AG20443 (cell line): ENCODE data around the gene OR1K1.
"Not testable (repeated sequence)": the region's sequence is repeated elsewhere in the genome, so short reads cannot be mapped to it uniquely, and the experiment has no call there.

Experiments used
- DNase-seq: peaks from one replicate; pipeline ENCODE4 v3.0.0; 2012; ENCODE audit warnings: low spot score, mixed read lengths

OR1K1 gene, protein sequence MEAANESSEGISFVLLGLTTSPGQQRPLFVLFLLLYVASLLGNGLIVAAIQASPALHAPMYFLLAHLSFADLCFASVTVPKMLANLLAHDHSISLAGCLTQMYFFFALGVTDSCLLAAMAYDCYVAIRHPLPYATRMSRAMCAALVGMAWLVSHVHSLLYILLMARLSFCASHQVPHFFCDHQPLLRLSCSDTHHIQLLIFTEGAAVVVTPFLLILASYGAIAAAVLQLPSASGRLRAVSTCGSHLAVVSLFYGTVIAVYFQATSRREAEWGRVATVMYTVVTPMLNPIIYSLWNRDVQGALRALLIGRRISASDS

GRCh38 chr9:122800066-122801060 lies at the start of gene OR1K1:
OR1K1 (plus strand) TSS chr9:122800123; CDS start chr9:122800123, 0 bp downstream.
- DNase-seq = no peak

DNA sequence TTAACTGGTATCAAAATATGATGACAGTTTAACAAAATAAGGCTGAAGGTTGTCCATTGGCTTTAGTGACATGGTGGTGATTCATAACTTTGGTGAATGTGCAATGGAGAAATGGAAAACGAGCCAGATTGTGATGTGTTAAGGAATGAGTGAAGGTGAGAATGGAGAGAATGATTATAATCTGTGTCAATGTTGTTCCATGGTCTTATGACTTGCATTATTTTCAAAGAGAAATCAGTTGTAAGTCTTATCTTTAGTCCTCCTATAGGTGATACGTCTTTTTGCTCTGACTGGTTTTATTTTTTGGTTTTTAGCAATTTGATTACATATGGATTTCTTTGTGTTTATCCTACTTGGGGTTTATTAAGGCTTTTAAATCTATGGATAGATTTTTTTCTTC lies 45.1 kb upstream of the OR1K1 start:
- DNase-seq = no peak

- DNase-seq = no peak
Measured at GRCh38 chr9:122767817-122768216, 32.1 kb upstream of the OR1K1 start.

- no peak for DNase-seq
Measured at GRCh38 chr9:122777052-122777451, 22.9 kb upstream of the OR1K1 start.

GRCh38 chr9:122777935-122778627 lies 21.8 kb upstream of the OR1K1 start:
- peak; percentile 92 for DNase-seq

GRCh38 chr9:122779181-122779580 lies 20.7 kb upstream of the OR1K1 start:
- DNase-seq = no peak

GRCh38 chr9:122780026-122780425 lies 19.9 kb upstream of the OR1K1 start:
- DNase-seq = no peak

DNA sequence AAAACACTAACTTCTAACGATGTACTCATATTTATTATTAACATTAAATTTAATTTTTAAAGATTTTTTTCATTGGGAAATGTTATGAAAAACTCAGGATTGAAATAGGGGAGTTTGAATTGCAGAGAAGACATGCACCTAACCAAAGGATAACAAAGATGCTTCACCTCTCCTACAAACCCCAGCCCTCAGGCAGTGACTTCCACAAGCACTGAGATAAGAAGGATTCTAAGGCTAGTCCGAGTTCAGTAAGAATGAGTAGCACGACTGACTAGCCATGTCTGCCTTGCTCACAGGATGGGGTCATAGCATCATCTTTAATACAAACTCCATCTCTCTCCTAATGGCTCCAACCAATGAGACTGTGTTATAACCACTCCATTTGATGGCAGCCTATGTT lies 18.3 kb upstream of the OR1K1 start:
- no peak for DNase-seq

GRCh38 chr9:122785269-122785668 lies 14.7 kb upstream of the OR1K1 start:
- DNase-seq = no peak

DNA sequence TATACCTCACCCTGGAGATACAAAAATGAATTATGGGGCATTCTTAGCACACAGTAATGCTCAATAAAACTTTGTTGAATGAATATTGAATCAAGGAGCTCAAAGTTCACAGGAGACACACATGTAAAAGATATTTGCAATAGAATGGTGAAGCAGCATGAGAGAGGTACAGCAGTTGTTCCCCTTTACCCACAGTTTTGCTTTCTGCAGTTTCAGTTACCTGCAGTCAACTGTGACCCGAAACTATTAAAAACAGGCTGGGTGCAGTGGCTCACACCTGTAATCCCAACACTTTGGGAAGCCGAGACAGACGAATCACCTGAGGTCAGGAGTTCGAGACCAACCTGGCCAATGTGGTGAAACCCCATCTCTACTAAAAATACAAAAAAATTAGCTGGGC lies 13.6 kb upstream of the OR1K1 start:
- no peak for DNase-seq

DNA sequence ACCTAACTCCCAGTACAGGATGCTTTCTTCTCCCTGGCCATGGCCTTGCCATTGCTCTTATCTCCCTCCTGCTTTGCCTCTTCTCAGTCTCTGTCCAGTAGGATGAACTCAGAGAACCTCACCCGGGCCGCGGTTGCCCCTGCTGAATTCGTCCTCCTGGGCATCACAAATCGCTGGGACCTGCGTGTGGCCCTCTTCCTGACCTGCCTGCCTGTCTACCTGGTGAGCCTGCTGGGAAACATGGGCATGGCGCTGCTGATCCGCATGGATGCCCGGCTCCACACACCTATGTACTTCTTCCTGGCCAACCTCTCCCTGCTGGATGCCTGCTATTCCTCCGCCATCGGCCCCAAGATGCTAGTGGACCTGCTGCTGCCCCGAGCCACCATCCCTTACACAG lies 11.1 kb upstream of the OR1K1 start, which contains the start of gene OR5C1:
Gene OR5C1, plus strand, starts transcription at position 103 of the 400 bp plus-strand sequence. Its CDS starts 0 bp downstream, at position 103.
- DNase-seq = no peak

- no peak for DNase-seq
Measured at GRCh38 chr9:122789256-122790046, 10.5 kb upstream of the OR1K1 start.

DNA sequence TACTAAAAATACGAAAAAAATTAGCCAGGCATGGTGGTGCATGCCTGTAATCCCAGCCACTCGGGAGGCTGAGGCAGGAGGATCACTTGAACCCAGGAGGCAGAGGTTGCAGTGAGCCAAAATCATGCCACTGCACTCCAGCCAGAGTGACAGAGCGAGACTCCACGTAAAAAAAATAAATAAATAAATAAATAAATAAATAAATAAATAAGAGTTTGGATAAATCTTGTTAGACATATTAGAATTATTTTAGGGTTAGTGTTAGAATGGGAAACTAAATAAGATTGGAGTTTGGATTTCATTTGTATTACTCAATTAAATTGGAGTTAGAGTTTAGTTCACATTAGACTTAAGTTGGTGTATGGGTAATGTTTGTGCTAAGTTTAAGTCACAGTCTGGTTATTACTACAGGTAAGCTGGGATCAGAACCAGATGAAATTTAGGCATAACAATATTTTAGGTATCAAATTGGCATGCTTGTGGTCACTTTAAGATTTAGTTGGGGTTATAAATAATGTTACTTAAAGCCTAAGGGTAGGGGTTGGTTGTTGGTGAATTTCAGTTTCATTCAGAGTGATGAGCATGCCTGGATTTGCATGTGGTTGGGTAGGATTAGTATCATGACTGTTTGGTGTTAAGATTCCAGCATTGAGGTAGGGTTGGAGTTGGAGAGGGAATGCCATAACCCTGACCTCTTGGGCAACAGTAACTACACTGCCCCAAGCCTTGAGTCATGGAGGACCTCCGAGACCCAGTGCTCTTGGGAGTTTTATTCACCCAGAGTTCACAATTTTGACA lies 7.9 kb upstream of the OR1K1 start:
- DNase-seq = no peak

DNA sequence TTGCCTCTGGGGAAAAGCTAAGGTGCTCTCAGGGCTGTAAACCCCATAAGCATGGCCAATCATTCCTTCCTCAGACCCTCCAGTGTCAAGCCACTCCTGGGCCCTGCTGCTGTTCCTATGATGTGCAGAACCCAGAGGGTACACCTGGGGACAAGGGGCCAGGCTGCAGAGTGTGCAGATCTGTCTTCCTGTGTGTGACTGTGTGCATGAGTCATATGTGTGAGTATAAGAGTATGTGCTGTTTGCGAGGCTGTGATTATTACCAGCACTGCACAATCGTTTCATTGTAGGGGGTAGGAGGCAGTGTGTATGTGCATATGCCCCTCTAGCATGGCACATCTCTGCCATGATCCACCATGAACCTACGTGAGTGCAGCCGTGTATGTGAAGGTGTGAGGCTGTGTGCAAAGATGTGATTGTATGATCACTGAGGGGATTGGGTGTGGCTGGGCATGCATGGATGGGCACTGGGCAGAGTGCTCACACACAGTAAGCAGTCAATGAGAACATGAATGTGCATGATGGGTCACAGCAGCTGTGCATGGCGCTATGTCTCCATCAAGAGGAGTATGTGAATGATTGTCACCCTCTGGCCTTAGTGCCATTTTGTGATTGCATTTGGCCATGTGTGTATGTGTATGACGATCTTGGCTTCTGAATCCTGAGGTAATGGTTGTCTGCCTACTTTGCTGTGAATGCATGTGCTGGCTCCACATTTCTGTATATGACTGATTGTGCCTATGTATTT lies 2.4 kb upstream of the OR1K1 start:
- DNase-seq = no peak

DNA sequence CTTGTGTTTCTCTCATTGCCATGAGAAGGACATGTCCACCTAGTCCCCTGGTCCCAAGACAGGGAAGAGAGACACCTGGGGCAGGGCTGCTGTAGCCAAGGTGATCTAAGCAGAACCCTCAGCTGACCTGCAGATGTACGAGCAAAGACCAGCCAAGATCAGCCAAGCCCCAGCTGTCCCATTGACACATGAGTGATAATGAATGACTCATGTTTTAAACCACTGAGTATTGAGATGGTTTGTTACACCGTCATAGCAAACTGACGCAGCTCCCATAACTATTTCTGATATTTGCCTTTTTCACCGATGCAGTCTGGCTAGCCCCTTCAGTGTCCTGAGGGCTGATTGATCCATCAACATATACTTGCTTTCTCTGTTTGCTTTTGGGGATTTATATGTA lies 6.7 kb downstream of the OR1K1 start:
- DNase-seq = no peak

DNA sequence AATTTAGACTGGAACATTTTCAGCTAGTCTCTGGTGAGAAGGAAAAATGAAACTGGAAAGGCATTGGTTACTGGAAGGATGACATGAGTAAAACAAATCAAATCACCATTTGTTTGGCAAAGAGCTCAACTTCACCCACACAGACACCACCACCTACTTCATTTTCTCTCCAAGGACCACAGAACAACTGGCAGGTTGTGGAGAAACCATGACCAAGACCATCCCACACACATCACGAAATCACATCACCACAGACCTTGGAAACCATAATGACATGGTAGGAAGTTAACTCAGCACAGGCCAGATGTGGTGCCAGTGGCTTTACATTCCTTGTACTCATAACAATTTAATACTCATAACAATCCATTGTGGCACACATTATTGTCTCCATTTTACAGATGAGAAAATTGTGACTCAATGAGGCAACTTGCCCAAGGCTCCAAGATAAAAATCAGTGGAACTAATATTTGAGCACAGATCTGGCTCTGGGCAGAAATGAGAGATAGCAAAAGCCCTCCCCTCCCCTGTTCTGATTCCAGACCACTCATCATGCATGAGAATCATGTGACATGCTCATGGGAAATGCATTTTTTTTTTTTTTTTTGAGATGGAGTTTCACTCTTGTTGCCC lies 7.5 kb downstream of the OR1K1 start:
- DNase-seq = peak; percentile 30

DNA sequence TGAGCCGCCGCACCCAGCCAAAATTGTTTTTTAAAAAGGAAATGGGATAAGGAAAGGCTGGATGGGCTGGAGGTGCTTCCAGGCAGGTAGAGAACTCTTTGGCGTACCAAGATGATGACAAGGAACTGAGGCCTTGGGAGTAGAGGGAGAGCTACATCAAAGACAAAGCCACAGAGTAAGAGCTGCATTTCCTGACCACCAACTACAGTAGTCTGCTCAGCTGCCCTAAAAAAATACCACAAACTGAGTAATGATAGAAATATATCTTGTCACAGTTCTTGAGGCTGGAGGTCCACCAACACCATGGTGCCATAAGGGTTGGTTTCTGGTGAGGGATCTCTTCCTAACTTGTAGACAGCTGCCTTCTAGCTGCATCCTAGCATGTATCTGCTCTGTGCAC lies 8.2 kb downstream of the OR1K1 start:
- DNase-seq = no peak

DNA sequence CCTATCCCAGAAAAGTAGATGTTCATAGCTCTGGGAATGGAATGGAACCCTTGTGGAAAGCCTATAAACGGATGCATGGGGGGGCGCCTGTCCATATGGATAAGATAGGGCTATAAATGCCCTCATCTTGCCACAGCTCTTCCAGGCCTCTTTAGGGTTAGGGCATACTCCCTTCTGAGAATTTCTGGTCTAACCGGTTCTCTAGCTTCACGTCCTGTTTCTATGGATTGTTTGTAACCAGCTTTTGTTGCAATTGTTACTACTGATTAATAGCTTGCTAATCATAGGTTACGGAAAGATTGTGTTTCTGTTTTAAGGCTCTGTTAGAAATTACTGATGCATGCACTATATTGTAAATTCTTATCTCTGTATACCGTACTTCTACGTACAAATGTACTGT lies 9.3 kb downstream of the OR1K1 start:
- DNase-seq = not testable (repeated sequence)

GRCh38 chr9:122810306-122810946 lies 10.5 kb downstream of the OR1K1 start:
- DNase-seq = peak; percentile 84
